ENCODE data around the gene STARD3. TPM values are rescaled to one million over a fixed set of nuclear protein-coding genes. Genes with fewer than 3 reads are reported as not detected.
"Not testable (repeated sequence)": the region's sequence is repeated elsewhere in the genome, so short reads cannot be mapped to it uniquely, and the experiment has no call there.

The STARD3 gene
- total RNA-seq, 4 donors from 2014 or later = 102 to 212 (median 145) TPM

GRCh38 chr17:39688945-39689344 is 52.0 kb downstream of the STARD3 start:
- TF ChIP-seq POLR2A (IDR thresholded peaks at IDR 0.05) = no peak
- TF ChIP-seq, protein P1, sequence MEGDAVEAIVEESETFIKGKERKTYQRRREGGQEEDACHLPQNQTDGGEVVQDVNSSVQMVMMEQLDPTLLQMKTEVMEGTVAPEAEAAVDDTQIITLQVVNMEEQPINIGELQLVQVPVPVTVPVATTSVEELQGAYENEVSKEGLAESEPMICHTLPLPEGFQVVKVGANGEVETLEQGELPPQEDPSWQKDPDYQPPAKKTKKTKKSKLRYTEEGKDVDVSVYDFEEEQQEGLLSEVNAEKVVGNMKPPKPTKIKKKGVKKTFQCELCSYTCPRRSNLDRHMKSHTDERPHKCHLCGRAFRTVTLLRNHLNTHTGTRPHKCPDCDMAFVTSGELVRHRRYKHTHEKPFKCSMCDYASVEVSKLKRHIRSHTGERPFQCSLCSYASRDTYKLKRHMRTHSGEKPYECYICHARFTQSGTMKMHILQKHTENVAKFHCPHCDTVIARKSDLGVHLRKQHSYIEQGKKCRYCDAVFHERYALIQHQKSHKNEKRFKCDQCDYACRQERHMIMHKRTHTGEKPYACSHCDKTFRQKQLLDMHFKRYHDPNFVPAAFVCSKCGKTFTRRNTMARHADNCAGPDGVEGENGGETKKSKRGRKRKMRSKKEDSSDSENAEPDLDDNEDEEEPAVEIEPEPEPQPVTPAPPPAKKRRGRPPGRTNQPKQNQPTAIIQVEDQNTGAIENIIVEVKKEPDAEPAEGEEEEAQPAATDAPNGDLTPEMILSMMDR (IDR thresholded peaks at IDR 0.05) = no peak
- Histone ChIP-seq H3K27me3 (no peaks in the 10 kb centered on the region), H3K4me3 (peak overlapping the region in 1 of 4 donors; percentile 68), H3K9me3 (no peaks in the 10 kb centered on the region), H3K27ac (no peak overlapping the region), H3K36me3 (peaks cover 0 to 10% (median 0%) of the 10 kb centered on the region in 3 donors), H3K4me1 (peaks cover 0 to 15% (median 3%) of the 10 kb centered on the region in 4 donors)
- DNase-seq = no peak

DNA sequence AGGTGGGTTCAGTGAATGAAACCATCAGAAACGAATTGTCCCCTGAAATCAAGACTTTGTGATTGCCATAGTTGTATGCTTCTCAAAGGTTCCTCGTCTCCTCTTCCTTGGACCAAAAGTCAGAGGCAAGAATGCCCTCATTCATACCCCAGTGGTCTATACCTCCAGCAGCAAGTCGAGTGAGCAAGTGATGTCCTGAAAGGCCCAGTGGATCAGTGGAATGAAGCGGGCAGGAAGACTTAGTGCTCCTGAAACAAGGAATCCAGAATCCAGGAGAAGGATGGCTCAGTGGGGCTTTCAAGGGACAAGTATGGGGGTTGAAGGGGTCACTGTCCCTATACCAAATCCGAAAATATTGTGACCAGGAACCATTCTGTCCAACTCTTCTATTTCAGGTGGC is 57.6 kb downstream of the STARD3 start:
- H3K27me3 ChIP-seq = no peaks in the 10 kb centered on the region
- no peaks in the 10 kb centered on the region for H3K9me3 ChIP-seq
- peaks cover 0 to 12% (median 0%) of the 10 kb centered on the region in 4 donors for H3K4me1 ChIP-seq
- no peaks in the 10 kb centered on the region for H3K36me3 ChIP-seq
- H3K4me3 ChIP-seq = no peak overlapping the region
- no peak for TF ChIP-seq POLR2A (IDR thresholded peaks at IDR 0.05)
- TF ChIP-seq, protein P1 (IDR thresholded peaks at IDR 0.05) = no peak
- peak overlapping the region in 2 of 4 donors; percentile 75 to 80 for H3K27ac ChIP-seq
- DNase-seq = no peak

DNA sequence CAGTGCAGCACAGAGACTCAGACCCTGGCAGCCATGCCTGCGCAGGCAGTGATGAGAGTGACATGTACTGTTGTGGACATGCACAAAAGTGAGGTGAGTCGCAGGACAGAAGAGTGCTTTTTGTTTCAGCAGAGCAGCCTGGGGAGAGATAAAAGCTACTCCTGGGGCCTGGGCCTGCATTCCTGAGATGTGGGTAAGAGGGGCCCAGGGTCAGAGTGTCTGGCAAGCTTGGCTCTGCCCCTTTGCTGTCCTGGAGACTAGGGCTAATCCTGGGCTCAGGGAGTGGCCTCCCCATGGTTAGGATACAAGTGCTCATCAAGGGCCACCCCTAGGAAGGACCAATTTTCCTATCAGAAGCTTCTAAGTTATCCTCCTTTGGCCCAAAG is 58.1 kb downstream of the STARD3 start:
- Histone ChIP-seq H3K9me3 (no peaks in the 10 kb centered on the region), H3K4me1 (peaks cover 0 to 12% (median 0%) of the 10 kb centered on the region in 4 donors), H3K4me3 (no peak overlapping the region), H3K27me3 (no peaks in the 10 kb centered on the region), H3K27ac (peak overlapping the region in 3 of 4 donors; percentile 53 to 80 (median 75)), H3K36me3 (no peaks in the 10 kb centered on the region)
- TF ChIP-seq, protein P1 (IDR thresholded peaks at IDR 0.05) = no peak
- no peak for TF ChIP-seq POLR2A (IDR thresholded peaks at IDR 0.05)
- DNase-seq = no peak

DNA sequence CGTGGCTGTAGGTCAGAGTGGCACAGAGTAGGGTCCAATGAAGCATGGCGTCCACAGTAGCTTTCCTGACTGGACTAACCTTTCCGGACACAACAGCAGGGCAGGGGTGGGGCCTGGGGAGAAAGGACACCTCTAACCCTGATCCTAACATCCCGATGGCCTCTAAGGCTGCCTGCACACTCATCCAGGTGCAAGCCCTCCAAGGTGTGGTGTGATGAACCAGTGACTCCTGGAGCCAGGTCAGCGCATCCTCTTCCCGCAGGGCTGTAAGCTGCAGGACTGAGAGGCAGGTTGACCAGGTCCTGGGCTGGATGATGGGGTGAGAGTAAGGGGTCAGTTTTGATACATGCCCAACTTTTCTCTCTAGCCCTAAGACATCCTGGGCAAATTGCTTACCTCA is 59.8 kb downstream of the STARD3 start:
- H3K9me3 ChIP-seq = no peaks in the 10 kb centered on the region
- no peak for TF ChIP-seq POLR2A (IDR thresholded peaks at IDR 0.05)
- TF ChIP-seq, protein P1 (IDR thresholded peaks at IDR 0.05) = no peak
- H3K27ac ChIP-seq = no peak overlapping the region

DNA sequence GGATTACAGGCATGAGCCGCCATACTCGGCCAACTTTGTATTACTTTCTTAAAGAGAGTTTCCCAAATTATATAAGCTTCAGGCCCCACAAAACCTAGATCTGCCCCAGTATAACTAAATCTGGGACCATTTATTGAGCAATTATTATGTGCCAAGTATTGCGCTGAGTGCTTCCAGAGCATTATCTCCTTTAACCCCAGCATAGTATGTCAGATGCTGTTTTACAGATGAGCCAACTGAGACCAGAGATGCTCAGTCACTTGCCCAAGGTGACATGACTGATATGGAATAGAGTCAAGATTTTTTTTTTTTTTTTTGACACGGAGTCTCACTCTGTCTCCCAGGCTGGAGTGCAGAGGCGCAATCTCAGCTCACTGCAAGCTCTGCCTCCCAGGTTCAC is 61.0 kb downstream of the STARD3 start:
- H3K36me3 ChIP-seq = no peaks in the 10 kb centered on the region
- TF ChIP-seq POLR2A (IDR thresholded peaks at IDR 0.05) = no peak
- TF ChIP-seq, protein P1 (IDR thresholded peaks at IDR 0.05) = no peak
- DNase-seq = no peak
- peaks cover 0 to 27% (median under 1%) of the 10 kb centered on the region in 4 donors for H3K4me1 ChIP-seq
- H3K4me3 ChIP-seq = no peak overlapping the region
- no peak overlapping the region for H3K27ac ChIP-seq
- no peaks in the 10 kb centered on the region for H3K9me3 ChIP-seq
- no peaks in the 10 kb centered on the region for H3K27me3 ChIP-seq

More for the DNA sequence above, 59.8 kb downstream of the STARD3 start:
- no peaks in the 10 kb centered on the region for H3K27me3 ChIP-seq
- peaks cover 0 to 15% (median 0%) of the 10 kb centered on the region in 4 donors for H3K4me1 ChIP-seq
- H3K36me3 ChIP-seq = no peaks in the 10 kb centered on the region
- H3K4me3 ChIP-seq = no peak overlapping the region
- no peak for DNase-seq

GRCh38 chr17:39699157-39699817 is 62.3 kb downstream of the STARD3 start:
- Histone ChIP-seq H3K4me3 (peak overlapping the region; percentile 40 to 88 (median 68)), H3K4me1 (peaks cover 0 to 40% (median 1%) of the 10 kb centered on the region in 4 donors), H3K27ac (peak overlapping the region; percentile 65 to 96 (median 92))
- not testable (repeated sequence) for DNase-seq, H3K27me3 ChIP-seq, H3K9me3 ChIP-seq, H3K36me3 ChIP-seq

Measured in Peyer's patch (tissue), 4 donors.